ENCODE measurements around the gene CYP2A13.
"Not testable (repeated sequence)": the region's sequence is repeated elsewhere in the genome, so short reads cannot be mapped to it uniquely, and the experiment has no call there.

The CYP2A13 gene

DNA sequence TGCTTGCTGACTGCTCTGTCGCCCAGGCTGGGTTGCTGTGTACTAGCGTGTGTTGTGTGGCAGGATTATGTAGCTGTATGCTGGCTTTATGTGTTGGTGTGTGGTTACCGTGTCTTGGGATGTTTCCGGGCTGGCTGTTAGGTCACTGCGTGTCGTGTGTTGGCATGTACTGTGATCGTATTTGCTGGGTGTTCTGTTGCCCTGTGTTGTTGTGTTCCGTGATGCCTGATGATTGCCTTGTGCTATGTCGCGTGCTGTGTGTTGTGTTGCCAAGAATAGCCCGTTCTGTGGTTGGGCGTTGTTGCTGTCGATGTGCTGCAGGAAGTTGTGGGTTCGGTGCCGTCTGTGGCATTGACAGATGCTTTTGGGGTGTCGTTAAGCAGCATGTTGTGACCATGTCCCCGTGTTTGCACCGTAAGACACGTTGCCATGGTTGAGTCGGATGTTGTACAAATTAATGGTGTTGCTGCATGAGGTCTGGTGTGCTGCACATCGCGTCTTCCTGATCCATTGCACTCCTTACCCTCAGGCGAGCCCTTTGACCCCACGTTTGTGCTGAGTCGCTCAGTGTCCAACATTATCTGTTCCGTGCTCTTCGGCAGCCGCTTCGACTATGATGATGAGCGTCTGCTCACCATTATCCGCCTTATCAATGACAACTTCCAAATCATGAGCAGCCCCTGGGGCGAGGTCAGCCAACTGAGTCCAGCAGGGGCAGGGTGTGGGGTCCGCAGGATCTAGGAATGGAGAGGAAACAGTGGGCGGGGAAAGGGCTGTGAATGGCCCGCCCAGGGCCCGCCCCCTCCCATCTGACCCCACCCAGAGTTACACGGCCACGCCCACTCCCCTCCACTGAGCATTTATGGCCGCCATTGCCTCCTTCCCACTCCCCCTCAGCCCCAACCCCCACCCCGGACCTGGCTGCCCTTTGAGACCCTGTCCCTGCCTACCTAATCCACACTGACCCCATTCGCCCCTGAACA, 33.0 kb downstream of the CYP2A13 start:
- DNase-seq = peak; percentile 98

GRCh38 chr19:41122846-41123245, 34.6 kb downstream of the CYP2A13 start:
- not testable (repeated sequence) for DNase-seq

DNA sequence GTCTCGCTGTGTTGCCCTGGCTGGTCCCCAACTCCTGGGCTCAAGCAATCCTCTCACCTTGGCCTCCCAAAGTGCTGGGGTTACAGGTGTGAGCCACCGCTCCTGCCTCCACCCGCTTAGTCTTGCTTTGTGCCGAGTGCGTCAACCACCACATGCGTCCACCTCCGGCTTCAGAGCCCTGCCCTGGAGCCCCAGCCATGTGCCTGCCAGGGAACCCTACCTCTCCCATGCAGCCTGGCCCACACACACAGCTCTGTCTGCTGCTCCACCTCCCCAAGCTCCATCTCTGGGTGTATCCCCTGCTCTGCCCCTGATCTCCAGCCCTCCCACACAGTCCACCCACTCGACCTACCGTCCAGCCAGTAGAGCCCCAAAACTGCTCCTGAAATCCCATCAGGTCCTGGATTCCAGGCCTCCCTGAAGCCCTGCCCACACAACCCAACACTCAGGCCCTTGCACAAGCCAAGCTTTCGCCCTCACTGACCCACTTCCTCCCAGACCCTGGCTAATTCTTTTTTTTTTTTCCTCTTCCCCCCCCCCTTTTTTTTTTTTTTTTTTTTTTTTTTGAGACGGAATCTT, 35.6 kb downstream of the CYP2A13 start:
- peak; percentile 65 for DNase-seq

DNA sequence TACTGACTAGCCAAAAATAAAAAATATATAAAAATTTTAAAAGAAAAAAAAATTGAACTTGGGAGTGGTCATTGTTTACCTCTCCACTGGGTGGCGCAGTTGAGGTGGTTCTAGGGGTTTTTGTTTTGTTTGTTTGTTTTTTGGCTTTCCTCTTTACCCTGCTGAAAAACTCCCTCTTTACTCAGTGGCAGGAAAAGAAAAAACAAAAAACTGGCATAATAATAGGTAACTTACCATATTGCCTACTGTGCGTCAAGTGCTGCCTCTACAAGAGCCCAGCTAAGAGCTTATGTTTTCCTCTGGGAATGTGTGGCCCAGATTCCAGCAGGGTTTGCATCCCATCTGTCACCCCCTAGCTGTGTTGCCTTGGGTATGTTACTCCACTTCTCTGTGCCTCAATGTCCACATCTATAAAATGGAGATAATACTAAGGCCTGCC, 38.5 kb downstream of the CYP2A13 start:
- DNase-seq = peak; percentile 9

- not testable (repeated sequence) for DNase-seq
Measured at GRCh38 chr19:41127362-41127761, 39.1 kb downstream of the CYP2A13 start.

DNA sequence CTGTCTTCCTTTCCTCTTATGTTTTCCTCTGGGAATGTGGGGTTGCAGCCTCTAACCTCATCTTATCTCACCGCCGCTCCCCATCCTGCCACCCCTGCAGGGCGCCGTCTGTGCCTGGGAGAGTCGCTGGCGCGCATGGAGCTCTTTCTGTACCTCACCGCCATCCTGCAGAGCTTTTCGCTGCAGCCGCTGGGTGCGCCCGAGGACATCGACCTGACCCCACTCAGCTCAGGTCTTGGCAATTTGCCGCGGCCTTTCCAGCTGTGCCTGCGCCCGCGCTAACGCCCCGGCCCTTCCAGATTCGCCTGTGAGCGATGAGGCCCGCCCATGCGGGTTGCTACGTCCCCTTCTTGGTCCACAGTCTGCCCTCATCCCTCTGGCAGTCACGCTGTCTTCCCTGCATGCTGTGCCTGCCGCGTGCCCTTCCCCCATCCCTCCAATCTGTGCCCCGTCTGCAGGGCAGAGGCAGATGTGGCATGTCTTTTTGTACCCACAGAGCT, 39.6 kb downstream of the CYP2A13 start:
- DNase-seq = peak; percentile 89

- DNase-seq = no peak
Measured at GRCh38 chr19:41128692-41129091, 40.4 kb downstream of the CYP2A13 start.

DNA sequence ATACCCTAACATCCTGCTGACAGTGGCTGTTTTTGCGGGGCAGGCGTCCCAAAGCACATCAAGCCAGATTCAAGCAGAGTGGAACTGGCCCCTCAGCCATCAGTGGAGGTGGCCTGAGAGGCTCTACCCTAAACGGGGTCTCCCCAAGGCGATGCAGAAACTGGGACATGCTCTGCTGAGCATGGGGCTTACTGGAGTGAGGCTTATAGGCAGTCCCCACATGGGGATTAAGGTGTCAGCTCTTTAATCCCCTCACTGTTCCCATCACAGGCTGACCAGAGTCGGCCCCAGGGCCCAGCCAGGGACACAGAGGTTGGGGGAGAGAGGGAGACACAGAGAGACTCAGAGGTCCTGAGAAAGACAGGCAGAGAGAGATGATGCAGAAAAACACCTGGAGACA, 42.9 kb downstream of the CYP2A13 start:
- no peak for DNase-seq

- DNase-seq = no peak
Measured at GRCh38 chr19:41133260-41133659, 45.0 kb downstream of the CYP2A13 start.

DNA sequence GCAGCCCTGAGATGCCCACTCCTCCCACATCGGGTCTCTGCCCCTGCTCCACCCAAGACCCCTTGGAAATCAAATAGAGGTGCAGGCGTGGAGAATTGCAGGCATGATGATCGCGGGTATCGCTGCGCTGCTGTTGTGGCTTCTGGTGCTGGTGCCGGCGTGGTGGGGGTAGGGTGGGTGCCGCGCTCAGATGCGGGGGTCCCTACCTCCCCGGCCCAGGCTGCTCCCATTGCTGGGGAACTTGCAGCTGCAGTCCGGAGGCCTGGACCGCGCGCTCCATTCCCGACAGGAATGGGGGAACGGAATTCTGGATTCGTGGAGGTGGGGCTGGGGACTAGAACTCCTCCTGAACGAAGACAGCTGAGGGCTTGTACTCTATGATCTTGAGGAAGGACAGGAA, 46.4 kb downstream of the CYP2A13 start:
- no peak for DNase-seq

GRCh38 chr19:41135390-41136384, 47.4 kb downstream of the CYP2A13 start:
- DNase-seq = peak; percentile 57

DNA sequence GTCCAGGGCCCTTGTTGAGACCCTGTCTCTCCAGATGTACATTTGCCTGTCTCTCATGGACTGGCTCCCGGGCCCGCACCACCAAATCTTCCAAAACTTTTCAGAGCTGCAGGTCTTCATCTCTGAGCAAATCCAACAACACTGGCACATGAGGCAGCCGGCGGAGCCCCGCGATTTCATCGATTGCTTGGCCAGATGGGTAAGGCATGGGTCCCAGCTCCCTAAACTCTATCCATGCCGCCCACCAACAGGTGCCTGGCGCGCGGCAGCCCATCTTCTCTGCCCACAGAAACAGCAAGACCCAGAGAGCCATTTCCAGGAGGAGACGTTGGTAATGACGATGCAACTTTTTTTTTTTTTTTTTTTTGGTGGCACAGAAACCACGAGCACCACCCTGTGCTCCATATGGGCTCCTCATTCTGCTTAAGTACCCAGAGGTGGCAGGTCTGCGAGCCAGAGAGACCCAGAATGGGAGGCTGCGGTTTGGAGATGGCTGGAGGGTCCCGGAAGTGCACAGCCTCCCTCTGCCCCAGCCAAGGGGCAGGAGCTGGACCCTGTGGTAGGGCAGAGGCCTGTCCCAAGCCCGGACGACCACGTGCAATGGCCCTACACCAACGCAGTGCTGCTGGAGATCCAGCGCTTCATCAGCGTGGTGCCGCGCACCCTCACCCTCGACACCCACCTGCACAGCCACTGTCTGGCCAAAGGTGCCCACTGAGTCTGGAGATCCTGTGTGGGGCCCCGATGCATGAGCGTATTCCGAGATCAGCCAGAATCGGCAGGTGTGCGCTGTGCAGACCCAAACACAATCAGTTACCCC, 48.6 kb downstream of the CYP2A13 start:
- DNase-seq = peak; percentile 16

DNA sequence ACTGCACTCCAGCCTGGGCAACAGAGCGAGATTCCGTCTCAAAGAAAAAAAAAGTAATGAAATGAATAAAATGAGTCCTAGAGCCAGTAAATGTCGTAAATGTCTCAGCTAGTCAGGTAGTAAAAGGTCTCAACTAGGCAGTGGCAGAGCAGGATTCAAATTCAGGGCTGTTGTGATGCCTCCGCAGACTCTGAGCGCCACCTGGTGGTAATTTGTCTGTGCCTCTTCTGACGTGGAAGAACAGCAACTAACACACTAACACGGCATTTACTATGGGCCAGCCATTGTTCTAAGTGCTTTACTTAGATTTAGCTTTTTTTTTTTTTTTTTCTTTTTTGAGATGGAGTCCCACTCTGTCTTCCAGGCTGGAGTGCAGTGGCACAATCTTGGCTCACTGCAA, 56.2 kb downstream of the CYP2A13 start:
- peak; percentile 83 for DNase-seq
